ENCODE data around the gene ZBTB12. TPM values are rescaled to one million over a fixed set of nuclear protein-coding genes. Genes with fewer than 3 reads are reported as not detected.

ZBTB12 gene
- total and polyA plus RNA-seq, 2 of the 13 experiments (the other 11 are each of a cell fraction or from before 2014, with no cell fraction given): 4.8 to 6.0 TPM

- TF ChIP-seq, protein P1, sequence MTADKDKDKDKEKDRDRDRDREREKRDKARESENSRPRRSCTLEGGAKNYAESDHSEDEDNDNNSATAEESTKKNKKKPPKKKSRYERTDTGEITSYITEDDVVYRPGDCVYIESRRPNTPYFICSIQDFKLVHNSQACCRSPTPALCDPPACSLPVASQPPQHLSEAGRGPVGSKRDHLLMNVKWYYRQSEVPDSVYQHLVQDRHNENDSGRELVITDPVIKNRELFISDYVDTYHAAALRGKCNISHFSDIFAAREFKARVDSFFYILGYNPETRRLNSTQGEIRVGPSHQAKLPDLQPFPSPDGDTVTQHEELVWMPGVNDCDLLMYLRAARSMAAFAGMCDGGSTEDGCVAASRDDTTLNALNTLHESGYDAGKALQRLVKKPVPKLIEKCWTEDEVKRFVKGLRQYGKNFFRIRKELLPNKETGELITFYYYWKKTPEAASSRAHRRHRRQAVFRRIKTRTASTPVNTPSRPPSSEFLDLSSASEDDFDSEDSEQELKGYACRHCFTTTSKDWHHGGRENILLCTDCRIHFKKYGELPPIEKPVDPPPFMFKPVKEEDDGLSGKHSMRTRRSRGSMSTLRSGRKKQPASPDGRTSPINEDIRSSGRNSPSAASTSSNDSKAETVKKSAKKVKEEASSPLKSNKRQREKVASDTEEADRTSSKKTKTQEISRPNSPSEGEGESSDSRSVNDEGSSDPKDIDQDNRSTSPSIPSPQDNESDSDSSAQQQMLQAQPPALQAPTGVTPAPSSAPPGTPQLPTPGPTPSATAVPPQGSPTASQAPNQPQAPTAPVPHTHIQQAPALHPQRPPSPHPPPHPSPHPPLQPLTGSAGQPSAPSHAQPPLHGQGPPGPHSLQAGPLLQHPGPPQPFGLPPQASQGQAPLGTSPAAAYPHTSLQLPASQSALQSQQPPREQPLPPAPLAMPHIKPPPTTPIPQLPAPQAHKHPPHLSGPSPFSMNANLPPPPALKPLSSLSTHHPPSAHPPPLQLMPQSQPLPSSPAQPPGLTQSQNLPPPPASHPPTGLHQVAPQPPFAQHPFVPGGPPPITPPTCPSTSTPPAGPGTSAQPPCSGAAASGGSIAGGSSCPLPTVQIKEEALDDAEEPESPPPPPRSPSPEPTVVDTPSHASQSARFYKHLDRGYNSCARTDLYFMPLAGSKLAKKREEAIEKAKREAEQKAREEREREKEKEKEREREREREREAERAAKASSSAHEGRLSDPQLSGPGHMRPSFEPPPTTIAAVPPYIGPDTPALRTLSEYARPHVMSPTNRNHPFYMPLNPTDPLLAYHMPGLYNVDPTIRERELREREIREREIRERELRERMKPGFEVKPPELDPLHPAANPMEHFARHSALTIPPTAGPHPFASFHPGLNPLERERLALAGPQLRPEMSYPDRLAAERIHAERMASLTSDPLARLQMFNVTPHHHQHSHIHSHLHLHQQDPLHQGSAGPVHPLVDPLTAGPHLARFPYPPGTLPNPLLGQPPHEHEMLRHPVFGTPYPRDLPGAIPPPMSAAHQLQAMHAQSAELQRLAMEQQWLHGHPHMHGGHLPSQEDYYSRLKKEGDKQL (CRISPR knock-in tag; IDR thresholded peaks at IDR 0.05; ENCODE audit: low read depth): no peak
- no peak for TF ChIP-seq NFYC (CRISPR knock-in tag; IDR thresholded peaks at IDR 0.05)
- no peak for TF ChIP-seq SP5 (CRISPR knock-in tag; IDR thresholded peaks at IDR 0.05; ENCODE audit: borderline replicate concordance, low read depth)
- TF ChIP-seq ZNF646 (CRISPR knock-in tag; IDR thresholded peaks at IDR 0.05): no peak
- no peak; the same call in 1 of the 2 replicates for TF ChIP-seq HOXA3 (CRISPR knock-in tag; IDR thresholded peaks at IDR 0.05)
- TF ChIP-seq CREB3 (CRISPR knock-in tag; IDR thresholded peaks at IDR 0.05): no peak
- no peak for TF ChIP-seq JUNB (CRISPR knock-in tag; IDR thresholded peaks at IDR 0.05; ENCODE audit: borderline replicate concordance)
- TF ChIP-seq ETV6 (CRISPR knock-in tag; conservative IDR thresholded peaks at IDR 0.05): no peak
- TF ChIP-seq PHF20 (CRISPR knock-in tag; IDR thresholded peaks at IDR 0.05): no peak
- no peak for TF ChIP-seq SP4 (CRISPR knock-in tag; IDR thresholded peaks at IDR 0.05)
- TF ChIP-seq, protein P2, sequence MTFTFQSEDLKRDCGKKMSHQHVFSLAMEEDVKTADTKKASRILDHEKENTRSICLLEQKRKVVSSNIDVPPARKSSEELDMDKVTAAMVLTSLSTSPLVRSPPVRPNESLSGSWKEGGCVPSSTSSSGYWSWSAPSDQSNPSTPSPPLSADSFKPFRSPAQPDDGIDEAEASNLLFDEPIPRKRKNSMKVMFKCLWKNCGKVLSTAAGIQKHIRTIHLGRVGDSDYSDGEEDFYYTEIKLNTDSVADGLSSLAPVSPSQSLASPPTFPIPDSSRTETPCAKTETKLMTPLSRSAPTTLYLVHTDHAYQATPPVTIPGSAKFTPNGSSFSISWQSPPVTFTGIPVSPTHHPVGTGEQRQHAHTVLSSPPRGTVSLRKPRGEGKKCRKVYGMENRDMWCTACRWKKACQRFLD (CRISPR knock-in tag; IDR thresholded peaks at IDR 0.05; ENCODE audit: borderline replicate concordance): no peak
- no peak for TF ChIP-seq NFIB (CRISPR knock-in tag; IDR thresholded peaks at IDR 0.05; ENCODE audit: borderline replicate concordance)
- TF ChIP-seq ZNF451 (CRISPR knock-in tag; IDR thresholded peaks at IDR 0.05): no peak
- no peak for TF ChIP-seq ZNF562 (CRISPR knock-in tag; IDR thresholded peaks at IDR 0.05; ENCODE audit: borderline replicate concordance)
- TF ChIP-seq ZNF263 (CRISPR knock-in tag; IDR thresholded peaks at IDR 0.05): peak; percentile 80
- TF ChIP-seq ZNF709 (CRISPR knock-in tag; IDR thresholded peaks at IDR 0.05): no peak
Observed at GRCh38 chr6:31907158-31907813, 5.4 kb upstream of the ZBTB12 start (continued).

Data from HepG2 (cell line).